Measurements from ENCODE around the gene PATZ1.

DNA sequence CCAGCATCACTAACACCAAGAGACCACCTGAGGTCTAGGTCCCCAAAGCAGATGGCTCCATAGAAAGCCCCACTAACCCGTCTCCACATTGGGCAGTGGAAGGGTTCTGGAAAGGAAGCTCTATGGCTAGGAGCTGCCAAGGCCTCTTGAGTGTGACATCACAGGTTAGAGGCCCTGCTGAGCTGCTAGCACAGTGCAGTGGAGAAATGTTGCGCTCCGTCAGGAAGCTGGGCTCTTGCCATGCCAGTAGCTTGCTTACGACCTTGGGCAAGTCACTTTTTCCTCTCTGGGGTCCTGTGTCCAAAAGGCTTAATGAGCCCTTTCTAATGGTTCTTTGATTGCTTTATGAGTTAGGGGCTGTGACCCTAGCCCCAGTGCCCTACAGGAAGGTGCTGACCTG lies 64.4 kb downstream of the PATZ1 start:
- TF ChIP-seq, protein P1, sequence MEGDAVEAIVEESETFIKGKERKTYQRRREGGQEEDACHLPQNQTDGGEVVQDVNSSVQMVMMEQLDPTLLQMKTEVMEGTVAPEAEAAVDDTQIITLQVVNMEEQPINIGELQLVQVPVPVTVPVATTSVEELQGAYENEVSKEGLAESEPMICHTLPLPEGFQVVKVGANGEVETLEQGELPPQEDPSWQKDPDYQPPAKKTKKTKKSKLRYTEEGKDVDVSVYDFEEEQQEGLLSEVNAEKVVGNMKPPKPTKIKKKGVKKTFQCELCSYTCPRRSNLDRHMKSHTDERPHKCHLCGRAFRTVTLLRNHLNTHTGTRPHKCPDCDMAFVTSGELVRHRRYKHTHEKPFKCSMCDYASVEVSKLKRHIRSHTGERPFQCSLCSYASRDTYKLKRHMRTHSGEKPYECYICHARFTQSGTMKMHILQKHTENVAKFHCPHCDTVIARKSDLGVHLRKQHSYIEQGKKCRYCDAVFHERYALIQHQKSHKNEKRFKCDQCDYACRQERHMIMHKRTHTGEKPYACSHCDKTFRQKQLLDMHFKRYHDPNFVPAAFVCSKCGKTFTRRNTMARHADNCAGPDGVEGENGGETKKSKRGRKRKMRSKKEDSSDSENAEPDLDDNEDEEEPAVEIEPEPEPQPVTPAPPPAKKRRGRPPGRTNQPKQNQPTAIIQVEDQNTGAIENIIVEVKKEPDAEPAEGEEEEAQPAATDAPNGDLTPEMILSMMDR (IDR thresholded peaks at IDR 0.05), result no peak
- TF ChIP-seq POLR2A (IDR thresholded peaks at IDR 0.05), result no peak

Data from testis (tissue), 2 donors.